DMS114 treated with DMSO at 0.1 percent for 48 hours (cell line): Measurements from ENCODE around the gene TMEM128.
"Not testable (repeated sequence)": the region's sequence is repeated elsewhere in the genome, so short reads cannot be mapped to it uniquely, and the experiment has no call there.

Experiments used
- DNase-seq: peaks from one replicate; lab custom pipeline; 2025; ENCODE audit not compliant: unreplicated experiment; lab: John Stamatoyannopoulos, UW

TMEM128 gene

DNA sequence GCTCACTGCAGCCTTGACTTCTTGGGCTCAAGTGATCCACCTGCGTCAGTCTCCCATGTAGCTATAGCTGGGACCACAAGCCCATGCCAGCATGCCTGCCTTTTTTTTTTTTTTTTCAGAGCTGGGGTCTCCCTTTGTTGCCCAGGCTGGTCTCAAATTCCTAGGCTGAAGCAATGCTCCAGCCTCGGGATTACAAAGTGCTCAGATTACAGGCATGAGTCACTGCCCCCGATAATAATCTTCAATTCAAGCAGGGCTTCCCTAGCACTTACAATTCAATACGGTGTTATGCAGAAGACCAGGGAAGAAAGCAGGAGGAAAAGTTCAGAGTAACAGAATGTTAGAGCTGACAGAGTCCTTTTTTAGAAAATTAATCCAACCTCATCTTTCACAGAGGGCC, 47.4 kb downstream of the TMEM128 start:
- DNase-seq = no peak

DNA sequence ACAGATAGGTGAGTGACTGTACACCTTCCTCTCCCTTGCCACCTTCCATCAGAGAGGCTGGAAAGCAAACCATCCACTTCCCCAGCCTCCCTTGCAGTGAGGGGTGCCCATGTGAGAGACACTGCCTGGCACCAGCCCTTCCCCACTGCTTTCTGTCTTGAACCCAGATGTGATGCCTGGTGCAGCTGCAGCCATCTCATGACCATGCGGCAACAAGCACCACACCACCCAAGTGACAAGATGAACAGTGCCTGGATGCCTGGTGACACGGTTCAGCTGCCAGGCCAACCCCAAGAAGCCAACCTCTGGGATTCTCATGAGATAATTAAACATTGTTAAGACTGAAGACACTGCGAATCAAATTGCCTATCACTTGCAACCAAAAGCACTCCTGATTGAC, 52.7 kb downstream of the TMEM128 start:
- DNase-seq = no peak

GRCh38 chr4:4188557-4188956, 59.5 kb downstream of the TMEM128 start:
- DNase-seq = not testable (repeated sequence)
